Fibroblast of peridontal ligament (primary cell): ENCODE data around the gene SUSD6.

Source experiments
- DNase-seq: peaks from one replicate; pipeline ENCODE4 v3.0.0-alpha.2; 2010; ENCODE audit errors: extremely low read depth

The SUSD6 gene

DNA sequence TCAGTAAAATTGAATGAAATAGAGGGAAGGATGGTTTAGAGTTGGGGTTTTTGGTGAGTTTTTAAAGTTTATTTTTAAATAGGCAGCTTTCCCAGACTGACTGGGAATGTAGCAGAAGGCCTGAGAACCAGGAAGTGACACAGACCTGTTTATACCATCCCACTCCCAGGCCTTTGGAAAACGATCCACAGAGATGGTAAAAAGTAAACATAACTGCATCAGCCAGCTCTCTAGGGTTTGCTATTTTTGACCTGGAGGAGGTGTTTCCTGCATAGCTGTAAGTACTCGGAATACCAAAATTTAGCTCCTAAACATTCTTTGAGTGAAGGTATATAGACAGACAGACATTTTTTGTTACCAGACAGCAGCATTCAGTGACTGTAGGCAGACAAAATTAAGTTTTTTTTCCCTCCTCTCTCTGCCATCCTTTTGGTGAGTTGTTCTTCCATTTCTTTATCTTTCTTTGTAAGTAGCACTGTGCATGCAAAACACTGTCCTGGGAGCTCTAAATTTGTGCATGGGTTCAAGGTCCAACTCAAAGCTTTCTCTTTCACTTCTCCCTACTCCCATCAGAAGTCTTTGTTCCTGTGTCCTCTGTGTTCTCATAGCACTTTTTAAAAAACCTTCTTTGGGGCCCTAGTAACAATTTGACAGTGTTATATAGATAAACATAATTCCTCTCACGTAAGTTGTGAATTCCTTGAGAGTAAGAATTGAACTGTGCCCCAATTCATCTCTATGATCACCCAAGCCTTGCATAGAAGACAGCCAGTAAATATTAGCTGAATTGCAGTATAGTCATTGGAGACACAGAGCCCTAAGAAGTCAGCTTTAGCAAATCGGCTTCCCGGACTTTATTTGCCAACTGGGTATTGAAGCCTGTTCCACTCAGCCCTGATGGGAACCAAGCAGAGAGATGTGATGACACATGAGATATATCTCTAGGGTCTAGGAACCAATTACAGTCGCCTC, 37.4 kb downstream of the SUSD6 start:
- DNase-seq = peak; percentile 68

DNA sequence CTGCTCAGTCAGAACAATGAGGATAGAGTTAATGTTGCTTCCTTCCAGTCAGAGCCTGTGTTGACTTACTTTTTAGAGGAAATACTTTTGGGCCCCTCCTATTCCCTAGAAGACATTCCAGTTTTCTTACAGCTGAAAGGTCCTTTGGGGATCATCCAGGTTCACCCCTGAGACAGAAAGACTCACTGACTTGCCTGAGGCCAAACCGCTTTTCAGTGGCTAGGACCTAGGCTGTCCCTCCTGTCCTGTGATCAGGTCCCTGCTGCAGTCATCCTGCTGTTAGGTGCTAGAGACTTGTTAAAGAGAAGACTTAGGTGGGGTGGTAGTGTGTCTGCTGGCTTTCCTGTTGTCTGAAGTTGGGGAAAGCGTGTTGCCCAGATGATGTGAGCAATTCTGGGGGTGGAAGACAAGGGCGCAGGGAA, 39.6 kb downstream of the SUSD6 start:
- DNase-seq = no peak

DNA sequence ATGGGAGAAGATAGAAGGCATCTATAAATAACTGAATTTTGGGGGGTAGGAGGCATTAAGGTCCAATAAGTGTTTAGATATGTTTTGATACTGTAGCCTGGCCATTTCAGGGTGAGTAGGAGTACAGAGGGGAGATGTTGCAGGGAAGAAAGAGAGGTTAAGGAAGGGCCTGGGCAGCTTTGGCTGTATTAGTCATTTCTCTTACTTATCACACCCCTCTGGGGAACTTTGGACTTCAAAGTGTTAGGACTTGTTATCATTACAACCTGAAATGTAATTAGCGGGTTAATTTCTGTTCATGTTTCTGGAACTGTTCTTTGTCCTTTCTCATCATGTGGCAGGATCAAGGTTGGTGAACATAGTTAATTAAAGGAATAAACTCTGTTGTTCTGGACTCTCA, 40.3 kb downstream of the SUSD6 start:
- no peak for DNase-seq

DNA sequence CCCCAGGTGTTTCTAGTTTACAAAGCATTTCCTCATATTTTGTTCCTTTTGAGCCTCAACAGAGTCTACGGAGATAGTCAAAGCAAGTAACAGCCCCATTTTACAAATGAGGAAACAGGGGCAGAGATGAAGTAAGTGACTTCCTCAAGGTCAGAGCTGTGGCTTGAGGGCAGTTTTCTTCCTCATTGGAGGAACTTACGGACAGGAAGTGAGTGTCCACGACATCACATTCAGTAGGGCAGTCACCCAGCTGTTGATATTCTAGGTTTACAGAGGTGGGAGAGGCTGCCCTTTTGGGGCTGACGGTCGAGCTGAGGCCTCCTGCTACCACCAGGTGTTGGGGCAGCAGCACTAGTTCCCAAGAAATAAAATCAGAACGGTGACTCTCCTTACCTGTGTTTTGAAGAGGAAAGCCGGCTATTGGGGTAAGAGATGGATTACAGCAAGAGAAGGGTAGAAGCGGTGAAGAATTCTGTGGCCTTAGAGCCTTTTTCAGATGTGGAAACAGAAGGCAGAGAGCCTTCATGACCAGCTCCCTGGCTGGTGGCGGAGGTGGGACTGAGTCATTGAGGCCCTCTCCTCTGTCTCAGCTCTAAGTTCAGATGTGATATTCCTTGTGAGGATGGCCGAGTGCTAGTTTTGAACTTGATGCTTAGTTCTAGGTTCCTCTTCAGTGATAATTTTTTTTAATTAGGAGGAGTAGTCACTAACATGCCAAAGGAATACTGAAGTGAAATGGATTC, 41.7 kb downstream of the SUSD6 start:
- no peak for DNase-seq

DNA sequence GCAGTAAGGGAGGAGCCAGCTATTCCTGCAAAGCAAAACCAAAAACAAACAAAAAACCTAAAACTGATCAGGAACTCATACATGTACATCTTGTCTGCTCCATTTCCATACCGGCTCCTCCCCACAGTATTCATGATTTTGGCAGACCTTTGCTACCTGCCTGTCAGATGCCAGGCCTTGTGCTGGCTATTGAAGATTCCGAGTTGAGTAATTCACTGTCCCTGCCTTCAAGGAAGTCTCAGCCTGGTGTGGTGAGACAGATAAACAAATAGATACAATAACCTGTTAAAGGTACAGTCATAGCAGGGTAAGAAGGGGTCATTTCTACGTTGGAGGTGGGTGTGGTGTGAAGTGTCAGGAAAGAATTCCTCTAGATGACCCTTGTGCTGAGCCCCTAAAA, 42.7 kb downstream of the SUSD6 start:
- no peak for DNase-seq

DNA sequence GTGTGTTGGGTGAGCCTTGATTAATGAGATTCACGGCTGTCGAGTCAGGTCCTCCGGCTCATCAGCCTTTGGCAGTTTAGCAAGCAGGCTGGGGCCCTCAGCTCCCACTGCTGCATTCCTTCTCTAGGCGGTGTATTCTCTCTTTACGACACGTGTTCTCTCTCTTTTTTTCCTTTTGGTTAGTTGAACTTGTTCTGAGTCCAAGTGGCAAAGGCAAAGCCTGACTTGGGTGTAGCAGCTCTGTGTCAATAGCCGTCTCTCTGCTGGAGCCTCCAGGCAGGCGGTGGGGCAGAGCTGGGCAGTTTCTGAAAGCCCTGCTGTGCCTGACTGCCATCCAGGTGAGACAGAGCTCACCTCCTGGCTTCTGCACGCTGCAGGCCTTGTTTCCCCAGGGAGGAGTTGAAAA, 46.6 kb downstream of the SUSD6 start:
- DNase-seq = peak; percentile 49

DNA sequence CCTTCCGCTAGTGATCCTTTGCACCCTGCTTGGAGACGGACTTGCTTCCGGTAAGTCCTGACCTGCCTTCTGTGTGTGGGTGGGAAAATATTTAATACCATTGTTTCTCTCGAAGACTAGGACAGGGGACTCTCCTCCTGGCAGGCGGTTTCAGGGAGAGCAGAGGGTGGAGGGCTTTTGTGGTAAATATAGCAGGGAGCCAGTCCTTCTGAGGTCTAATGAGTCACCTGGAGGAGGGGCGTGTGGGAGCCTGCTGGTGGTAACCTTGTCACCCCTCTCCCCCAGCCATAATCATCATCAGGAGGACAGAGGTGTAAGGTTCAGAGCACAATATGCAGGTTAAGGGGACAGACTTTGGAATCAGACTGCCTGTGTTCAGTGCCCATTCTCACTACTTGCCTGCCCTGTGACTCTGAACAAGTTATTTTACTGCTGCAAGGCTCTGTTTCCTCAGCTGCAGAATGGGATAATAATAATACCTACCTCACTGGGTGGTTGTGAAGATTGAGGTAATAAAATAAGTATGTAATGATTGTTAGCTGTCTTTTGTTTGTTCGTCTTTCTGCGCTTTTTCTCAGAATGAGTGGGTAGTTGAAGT, 47.4 kb downstream of the SUSD6 start:
- DNase-seq = no peak

DNA sequence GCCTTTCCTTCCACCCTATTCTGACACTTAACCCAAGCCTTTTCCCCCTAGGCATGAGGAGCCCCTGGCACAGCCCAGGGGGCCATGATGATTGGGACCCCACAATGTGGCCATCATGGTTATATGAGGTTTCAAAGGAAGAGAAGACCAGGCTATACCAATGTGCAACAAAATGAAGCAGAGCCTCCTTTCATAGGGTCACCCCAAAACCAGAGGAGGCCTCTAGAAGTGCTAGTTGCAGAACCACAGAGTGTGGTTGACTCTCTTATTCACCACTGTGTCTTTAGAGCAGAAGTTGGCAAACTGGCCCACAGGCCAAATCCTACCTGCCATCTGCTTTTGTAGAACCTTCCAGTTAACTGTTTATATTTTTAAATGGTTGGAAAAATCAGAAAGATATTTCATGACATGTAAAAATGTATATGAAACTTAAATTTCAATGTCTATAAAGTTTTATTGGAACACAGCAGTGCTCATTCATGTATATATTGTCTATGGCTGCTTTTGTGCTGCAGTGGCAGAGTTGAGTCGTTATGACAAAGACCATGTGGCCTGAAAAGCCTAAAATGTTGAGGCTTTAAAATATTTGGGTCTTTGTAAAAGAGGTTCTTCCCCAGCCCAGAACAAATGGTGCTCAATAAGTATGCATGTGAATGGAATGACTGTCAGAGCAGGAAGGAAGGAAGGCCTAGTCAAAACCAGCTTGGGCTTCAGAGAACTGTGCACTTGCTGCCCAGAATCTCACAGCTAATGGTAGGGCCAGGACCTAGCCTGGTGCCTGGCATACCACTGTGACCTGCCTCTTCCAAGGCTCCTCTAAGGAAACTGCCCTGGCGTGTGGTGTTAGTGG, 49.2 kb downstream of the SUSD6 start:
- no peak for DNase-seq

DNA sequence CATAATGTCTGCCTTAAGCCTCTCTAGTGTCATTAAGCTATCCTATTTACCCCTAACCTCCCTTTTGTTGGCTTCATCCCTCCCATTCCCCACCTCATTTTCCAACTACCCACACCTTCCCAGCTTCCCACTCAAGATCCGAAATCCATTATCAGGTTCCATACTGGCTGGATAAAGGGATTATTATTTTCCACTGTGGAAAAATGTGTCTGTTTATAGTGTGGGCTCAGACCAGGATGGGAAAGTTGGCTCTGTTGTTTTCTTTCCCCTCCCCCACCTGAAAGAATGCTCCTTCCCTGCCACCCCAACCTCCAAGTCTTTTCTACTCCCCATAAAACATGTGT, 49.8 kb downstream of the SUSD6 start:
- DNase-seq = no peak

DNA sequence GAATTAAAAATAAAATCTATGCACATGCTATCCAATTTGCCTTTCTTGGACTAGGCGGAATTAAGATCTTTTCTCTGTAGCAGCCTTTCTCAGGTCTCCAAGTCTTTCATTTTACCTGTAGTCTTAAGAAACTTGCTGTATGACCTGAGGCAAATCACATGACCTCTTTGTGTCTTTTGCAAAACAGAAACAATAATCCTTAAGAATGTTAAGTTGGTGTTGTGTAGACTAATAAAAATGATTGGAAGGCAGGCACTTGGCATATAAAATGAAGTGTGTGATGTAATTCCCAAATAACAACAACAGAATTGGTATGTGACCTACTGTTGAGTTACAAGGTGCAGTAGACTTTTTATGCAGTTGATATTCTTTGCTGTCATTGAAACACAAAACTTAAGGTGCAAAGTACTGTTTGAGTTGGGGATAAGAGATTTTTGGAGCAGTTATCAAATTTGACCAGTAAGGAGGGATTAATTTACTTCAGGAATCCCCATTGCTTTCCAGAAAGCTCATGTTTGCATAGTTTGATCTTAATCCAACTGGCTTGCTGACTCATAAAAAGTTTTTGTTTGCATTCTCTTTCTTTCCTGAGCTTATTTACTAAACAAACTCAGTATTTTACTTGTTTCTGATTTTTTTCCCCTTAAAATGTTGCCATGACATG, 51.4 kb downstream of the SUSD6 start:
- DNase-seq = peak; percentile 43

DNA sequence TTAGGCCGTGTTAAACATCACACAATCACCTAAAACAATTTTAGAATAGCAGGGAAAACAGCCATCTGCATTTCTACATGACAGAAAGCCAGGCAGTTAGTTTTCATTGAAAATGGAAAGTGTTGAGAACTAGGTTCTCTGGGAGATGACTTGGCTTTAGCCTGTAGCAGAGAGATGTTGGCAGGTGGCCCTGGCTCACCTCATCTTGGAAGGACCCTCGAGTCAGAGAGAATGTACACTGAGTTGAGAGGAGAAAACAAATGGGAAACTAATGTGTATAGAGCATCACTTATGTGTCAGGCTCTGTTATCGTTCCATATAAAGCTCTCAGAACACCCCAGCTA, 51.9 kb downstream of the SUSD6 start:
- DNase-seq = no peak

DNA sequence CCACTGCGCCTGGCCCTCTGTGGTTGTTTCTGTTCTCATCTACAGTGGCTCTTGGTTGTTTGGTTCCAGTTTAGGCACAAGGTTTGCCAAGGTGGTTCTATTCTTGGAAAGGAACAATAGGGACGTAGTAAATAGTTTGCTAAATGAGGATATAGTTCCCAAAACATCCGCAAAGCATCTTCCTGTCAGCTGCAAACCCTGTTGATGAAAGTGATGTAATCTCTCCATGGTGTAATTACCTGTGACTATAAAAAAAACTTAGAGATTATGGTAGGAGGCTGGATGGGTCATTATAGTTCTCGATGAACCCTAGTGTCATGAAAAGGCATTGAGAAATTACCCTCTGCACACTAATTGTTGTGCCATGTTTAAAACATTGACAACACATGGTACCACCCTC, 52.9 kb downstream of the SUSD6 start:
- no peak for DNase-seq

DNA sequence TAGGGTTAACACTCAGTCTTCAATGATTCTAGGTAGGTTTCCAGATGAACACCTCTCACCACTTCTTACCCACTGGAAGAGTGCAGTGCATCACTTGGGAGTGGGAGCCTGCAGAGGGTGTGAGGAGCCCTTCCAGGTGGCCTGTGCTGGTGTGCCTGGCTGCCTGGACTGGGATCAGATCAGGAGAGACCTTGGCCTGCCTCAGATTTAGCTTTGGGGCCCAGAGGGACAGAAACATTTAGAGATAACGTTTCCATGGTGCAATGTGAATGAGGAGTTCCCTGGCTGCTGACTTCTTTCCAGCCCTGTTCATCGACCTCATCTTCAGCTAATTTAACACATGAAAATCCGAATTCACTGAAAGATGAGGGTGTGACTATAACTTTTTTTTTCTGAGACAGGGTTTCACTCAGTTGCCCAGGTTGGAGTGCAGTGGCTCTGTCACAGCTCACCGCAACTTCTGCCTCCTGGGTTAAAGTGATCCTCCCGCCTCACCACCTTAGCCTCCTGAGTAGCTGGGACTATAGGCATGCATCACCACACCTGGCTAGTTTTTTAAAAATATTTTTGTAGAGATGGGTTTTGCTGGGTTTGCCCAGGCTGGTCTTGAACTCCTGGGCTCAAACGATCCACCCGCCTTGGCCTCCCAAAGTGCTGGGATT, 53.6 kb downstream of the SUSD6 start:
- DNase-seq = no peak

DNA sequence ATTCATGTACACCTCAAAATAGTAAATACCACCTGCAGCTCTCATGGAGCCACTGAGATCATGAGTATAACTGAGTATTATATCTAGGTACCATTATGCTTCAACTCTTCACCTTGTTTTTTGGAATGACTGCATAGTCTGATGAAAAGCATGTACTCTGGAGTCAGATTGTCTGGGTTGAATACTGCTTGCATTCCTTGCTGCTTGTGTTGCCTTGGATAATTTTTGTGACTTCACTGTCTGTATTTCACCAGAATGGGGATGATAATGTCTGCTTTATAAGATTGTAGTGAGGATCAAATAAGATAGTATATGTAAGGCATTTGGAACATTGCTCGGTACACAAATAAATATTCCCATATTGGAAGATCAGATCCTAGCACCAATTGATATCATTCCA, 54.2 kb downstream of the SUSD6 start:
- DNase-seq = no peak

DNA sequence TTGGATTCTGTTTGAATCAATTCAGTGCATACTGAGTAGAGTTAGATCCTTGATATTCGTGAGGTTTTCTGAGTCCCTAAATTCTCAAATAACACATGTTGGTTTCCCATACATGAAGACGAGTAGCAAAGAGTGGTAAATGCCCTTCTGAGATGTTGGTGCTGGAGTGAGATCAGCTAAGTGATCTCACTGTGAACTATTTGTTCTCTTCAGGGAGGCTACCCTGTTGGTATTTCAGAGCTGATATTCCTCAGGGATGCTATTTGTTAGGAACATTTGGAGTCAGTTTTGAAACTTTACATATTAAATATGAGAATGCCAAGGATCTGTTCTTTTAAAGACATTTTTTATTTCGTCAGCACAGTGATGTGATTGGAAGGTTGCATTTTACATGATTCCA, 54.7 kb downstream of the SUSD6 start:
- peak; percentile 40 for DNase-seq

DNA sequence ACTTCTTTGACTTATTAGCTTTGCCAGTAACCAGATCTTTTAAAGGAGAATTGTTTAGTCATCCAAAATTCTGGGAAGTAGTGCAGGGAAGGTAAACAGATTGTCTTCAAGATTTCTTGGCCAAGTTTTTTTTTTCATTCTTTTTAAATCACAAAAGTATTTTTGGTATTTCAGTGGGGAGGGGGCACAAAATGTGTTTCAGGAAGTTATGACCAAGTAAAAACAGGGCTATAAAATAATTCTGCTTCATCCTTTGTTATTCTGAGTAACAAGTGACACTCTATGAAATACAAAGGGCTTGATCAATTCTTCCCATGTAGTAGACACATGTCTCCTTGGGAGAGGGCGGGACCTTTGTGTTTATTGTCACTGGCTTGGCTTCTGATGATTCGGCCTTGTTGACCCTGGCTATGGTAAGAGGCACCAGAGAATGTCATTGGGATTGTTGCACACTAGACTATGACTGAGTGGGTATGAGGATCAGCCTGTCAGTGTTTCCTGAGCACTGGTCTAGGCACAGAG, 55.4 kb downstream of the SUSD6 start:
- peak; percentile 77 for DNase-seq

DNA sequence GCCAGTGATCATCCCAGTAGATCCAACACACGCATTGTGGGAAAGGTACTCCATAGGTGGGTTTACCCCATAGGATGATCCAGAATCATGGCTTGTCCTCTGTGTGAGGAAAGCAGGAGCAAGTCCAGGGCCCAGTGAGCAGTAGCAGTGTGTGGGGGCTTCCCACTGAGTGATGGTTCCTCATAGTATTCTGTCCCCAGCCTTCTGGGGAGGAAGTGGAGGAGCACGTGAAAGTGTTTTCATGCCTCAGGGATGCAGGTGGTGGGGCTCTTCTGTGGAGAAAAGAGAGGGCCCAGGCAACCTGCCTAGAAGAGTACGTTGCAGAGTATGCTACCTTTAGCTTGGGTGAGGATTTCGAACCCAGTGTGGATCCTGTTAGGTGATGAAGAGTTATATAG, 56.5 kb downstream of the SUSD6 start:
- no peak for DNase-seq

DNA sequence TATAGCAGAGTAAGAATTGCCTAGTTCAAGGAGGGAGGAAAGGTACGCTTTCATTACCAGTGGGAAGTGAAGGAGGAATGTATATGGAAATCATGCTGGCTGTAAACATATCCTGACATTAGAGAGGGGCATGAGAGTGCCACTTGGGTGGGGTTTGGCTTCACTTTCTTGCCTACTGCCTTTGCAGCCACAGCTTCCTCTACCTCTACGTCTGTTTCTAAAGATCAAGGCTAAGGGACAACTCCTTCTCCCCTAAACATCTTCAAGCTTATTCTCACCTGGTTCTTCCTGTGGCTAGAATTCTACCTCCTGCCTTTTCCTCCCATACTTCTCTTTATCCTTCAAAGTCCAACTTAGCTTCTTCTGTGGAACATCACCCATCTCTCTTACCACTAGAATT, 58.0 kb downstream of the SUSD6 start:
- DNase-seq = no peak

DNA sequence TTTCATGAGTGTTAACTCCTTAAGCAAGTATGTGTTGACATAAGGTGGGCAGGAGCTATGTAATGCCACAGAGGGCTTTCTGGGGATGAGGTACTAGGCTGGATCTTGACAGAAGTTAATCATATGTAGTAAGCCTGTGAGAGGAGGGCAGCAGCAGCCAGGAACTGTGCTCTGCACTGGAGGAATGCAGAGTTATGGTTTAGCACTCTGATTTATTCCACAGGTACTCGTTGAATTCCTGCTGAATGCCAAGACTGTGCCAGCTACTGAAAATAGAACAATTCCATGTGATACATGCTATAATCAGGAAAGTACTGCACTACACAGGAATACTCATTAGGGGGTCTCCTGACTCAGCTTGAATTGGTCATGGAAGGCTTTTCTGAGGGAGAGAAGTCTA, 58.7 kb downstream of the SUSD6 start:
- DNase-seq = no peak

DNA sequence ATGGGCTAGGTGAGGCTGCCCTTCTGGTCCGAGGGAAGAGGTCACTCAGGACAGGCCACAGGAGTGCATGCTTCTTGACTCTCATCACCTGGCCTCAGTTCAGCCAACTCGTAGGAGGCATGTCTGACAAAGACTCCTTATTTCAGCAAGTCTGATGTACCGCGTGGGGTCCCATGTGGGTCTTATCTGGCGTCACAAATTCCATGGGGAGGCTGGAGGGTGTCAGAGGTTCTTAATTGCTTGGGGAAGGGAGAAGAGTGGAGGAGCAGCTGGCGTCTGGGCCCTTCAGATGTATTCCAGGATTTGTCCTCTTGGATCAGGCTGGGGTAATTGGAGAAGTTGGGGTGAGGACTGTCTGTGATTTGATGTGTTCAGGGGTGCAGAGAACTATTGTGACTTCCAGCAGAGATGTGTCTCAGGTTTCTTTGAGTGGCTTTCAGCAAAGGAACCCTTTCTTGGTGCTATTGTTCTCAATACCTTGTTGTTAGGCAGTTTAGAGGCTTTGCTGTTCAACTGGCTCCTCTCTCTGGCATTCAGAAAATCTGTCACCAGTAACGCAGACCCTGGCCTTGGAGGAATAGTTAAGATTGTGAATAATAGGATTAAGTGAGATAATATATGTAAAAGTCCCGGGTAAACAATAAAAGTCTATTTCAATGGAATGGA, 60.1 kb downstream of the SUSD6 start:
- DNase-seq = no peak
